PC-3 (cell line): Measurements from ENCODE around the gene LMO4. TPM values are rescaled to one million over a fixed set of nuclear protein-coding genes. Genes with fewer than 3 reads are reported as not detected.

Experiments
- ATAC-seq: fragments of 200-7000 bp; cut with Tn5 transposase; 2 replicates; pipeline ENCODE4 v1.9.1; 2020; ENCODE audit warnings: mild to moderate bottlenecking, moderate library complexity
- BruUV-seq: library from RNA; stranded (reverse); fragments of 400-500 nt; replicated peaks from 2 replicates; lab custom pipeline; 2021; lab: Mats Ljungman, UMichigan
- CTCF ChIA-PET: fragments of 300-600 bp; sonication (Branson Sonifier 250); formaldehyde crosslinking; loops from one replicate; lab custom pipeline; 2022; ENCODE audit warnings: antibody characterized with exemption; lab: Charles Lee
- POLR2A ChIA-PET: fragments of 300-600 bp; sonication (Branson Sonifier 250); formaldehyde crosslinking; loops from one replicate; lab custom pipeline; 2022; ENCODE audit warnings: antibody characterized with exemption; ENCODE audit not compliant: unreplicated experiment; lab: Charles Lee
- DNase-seq: peaks from one replicate; pipeline ENCODE4 v3.0.0-alpha.2; 2015
- H2AFZ ChIP-seq: fragments of 300-600 bp; sonication (generic); 2 replicates; pipeline ENCODE4 v1.6.0; 2016; ENCODE audit warnings: antibody characterized with exemption, low read length
- H3F3A ChIP-seq: fragments of 300-600 bp; sonication (generic); one replicate; pipeline ENCODE4 v1.6.0; 2017; ENCODE audit warnings: antibody characterized with exemption, low read length, control low read depth, mild to moderate bottlenecking; ENCODE audit not compliant: unreplicated experiment
- H3K27ac ChIP-seq: fragments of 300-600 bp; sonication (generic); 2 replicates; pipeline ENCODE4 v1.5.1; 2016; ENCODE audit warnings: mild to moderate bottlenecking, low read length
- H3K27me3 ChIP-seq: fragments of 300-600 bp; sonication (generic); 2 replicates; pipeline ENCODE4 v1.6.1; 2016; ENCODE audit warnings: low read length, mixed read lengths
- H3K36me3 ChIP-seq: fragments of 300-600 bp; sonication (generic); 2 replicates; pipeline ENCODE4 v1.6.1; 2016; ENCODE audit warnings: low read depth, mixed run types, low read length, mixed read lengths
- H3K4me1 ChIP-seq: fragments of 300-600 bp; sonication (generic); 2 replicates; pipeline ENCODE4 v1.5.1; 2016; ENCODE audit warnings: low read length; ENCODE audit not compliant: insufficient read depth
- H3K4me2 ChIP-seq: fragments of 300-600 bp; sonication (generic); 2 replicates; pipeline ENCODE4 v1.6.0; 2016; ENCODE audit warnings: low read length
- H3K4me3 ChIP-seq: fragments of 300-600 bp; sonication (generic); 2 replicates; pipeline ENCODE4 v1.5.1; 2016; ENCODE audit warnings: mild to moderate bottlenecking, low read length, mixed read lengths
- H3K79me2 ChIP-seq: fragments of 300-600 bp; sonication (generic); 2 replicates; pipeline ENCODE4 v1.6.1; 2017; ENCODE audit warnings: low read length, mixed read lengths
- H3K9ac ChIP-seq: fragments of 300-600 bp; sonication (generic); 2 replicates; pipeline ENCODE4 v1.6.0; 2016; ENCODE audit warnings: mild to moderate bottlenecking, low read length
- H3K9me2 ChIP-seq: fragments of 300-600 bp; sonication (generic); replicated peaks from 2 replicates; pipeline ENCODE4 v1.6.1; 2016; ENCODE audit warnings: mixed run types, low read length, mixed read lengths
- H3K9me3 ChIP-seq: fragments of 300-600 bp; sonication (generic); 2 replicates; pipeline ENCODE4 v1.6.1; 2016; ENCODE audit warnings: low read length, mixed read lengths
- H4K20me1 ChIP-seq: fragments of 300-600 bp; sonication (generic); 2 replicates; pipeline ENCODE4 v1.6.1; 2016; ENCODE audit warnings: low read length, mixed read lengths
- EZH2 ChIP-seq: fragments of 300-600 bp; sonication (generic); IDR thresholded peaks from one replicate; pipeline ENCODE4 v1.6.1; 2017; ENCODE audit warnings: antibody characterized with exemption, mild to moderate bottlenecking, low read length; ENCODE audit not compliant: unreplicated experiment
- EZH2phosphoT487 ChIP-seq: fragments of 300-600 bp; sonication (generic); IDR thresholded peaks from 2 replicates; pipeline ENCODE4 v1.6.1; 2018; ENCODE audit warnings: mild to moderate bottlenecking, antibody characterized with exemption, low read length, borderline replicate concordance
- intact Hi-C: fragments of 100-400 bp; cut with micrococcal nuclease; formaldehyde crosslinking; loops from 2 replicates; pipeline ENCODE4 v1.9.0; 2023
- total RNA-seq: library from RNA; depleted of rRNA; stranded (reverse); fragments of >200 nt; gene quantifications from 2 replicates; pipeline ENCODE4 v1.2.3, GENCODE V29; 2014
- TF ChIP-seq, protein P1 (sequence below): fragments of 300-600 bp; sonication (generic); conservative IDR thresholded peaks from 2 replicates; pipeline ENCODE4 v1.5.1; 2017; ENCODE audit warnings: antibody characterized with exemption, low read depth, mild to moderate bottlenecking, low read length

Gene LMO4
- total RNA-seq, 1 experiment from 2014 or later: 41.5 TPM

DNA sequence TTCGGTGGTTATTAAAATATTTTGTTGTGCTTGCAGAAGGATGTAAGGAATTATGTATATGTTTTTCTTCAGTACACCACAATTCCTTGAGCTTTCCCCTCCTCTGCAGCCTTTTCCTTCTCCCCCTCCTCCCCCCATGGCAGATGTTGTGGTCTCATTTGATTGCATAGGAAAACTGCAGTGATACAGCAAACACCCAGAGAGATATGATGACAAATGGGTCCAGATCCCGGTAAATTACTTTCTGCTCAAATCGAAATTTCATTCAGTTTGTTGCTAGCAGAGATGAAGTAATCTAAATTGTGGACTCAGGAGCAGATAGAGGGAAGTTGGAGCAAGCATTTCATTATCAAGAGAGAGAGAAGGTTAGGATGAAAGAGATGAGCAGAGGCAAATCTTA, 9.9 kb downstream of the LMO4 start:
- H4K20me1 ChIP-seq: no peaks in the 10 kb centered on the region
- intact Hi-C loops: loop anchor here (10.0 kb wide), 1 partner anchor 136 kb away; no protein-coding TSS in a partner anchor
- no peak overlapping the region for H3K9ac ChIP-seq
- no peak for TF ChIP-seq EZH2phosphoT487
- TF ChIP-seq EZH2: no peak
- TF ChIP-seq, protein P1, sequence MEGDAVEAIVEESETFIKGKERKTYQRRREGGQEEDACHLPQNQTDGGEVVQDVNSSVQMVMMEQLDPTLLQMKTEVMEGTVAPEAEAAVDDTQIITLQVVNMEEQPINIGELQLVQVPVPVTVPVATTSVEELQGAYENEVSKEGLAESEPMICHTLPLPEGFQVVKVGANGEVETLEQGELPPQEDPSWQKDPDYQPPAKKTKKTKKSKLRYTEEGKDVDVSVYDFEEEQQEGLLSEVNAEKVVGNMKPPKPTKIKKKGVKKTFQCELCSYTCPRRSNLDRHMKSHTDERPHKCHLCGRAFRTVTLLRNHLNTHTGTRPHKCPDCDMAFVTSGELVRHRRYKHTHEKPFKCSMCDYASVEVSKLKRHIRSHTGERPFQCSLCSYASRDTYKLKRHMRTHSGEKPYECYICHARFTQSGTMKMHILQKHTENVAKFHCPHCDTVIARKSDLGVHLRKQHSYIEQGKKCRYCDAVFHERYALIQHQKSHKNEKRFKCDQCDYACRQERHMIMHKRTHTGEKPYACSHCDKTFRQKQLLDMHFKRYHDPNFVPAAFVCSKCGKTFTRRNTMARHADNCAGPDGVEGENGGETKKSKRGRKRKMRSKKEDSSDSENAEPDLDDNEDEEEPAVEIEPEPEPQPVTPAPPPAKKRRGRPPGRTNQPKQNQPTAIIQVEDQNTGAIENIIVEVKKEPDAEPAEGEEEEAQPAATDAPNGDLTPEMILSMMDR: no peak
- peaks cover 48% of the 10 kb centered on the region for H3K79me2 ChIP-seq
- H3K36me3 ChIP-seq: peaks cover 33% of the 10 kb centered on the region
- DNase-seq: no peak
- ChIA-PET POLR2A (no interaction called here), CTCF (no interaction called here)
- no peak overlapping the region for H3K4me3 ChIP-seq
- no peak overlapping the region for H3K27ac ChIP-seq
- H2AFZ ChIP-seq: no peak overlapping the region
- H3F3A ChIP-seq: no peaks in the 10 kb centered on the region
- BruUV-seq: no TSS peak
- H3K27me3 ChIP-seq: no peaks in the 10 kb centered on the region
- H3K4me1 ChIP-seq: peaks cover 16% of the 10 kb centered on the region
- H3K9me3 ChIP-seq: no peaks in the 10 kb centered on the region
- ATAC-seq: no peak
- H3K4me2 ChIP-seq: no peak overlapping the region
- no peaks in the 10 kb centered on the region for H3K9me2 ChIP-seq

DNA sequence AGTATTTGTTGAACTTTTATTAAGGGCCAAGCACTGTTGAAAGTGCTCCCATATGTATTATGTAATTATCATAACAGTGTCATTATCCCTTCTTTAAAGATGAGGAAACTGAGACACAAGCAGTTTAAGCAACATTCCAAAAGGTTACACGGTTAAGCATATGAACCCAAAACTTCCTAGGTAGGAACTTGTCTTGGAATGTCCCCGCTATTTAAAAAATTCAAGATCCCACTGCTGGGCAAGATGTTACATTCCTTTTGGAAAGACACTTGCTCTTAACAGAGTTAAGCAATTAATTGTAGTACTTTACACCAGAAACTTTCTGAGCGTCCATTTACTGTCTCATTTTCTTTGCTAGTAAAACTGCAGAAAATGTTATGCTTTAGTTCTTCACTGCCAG, 15.6 kb downstream of the LMO4 start:
- TF ChIP-seq, protein P1: no peak
- TF ChIP-seq EZH2 (no peak), EZH2phosphoT487 (no peak)
- Histone ChIP-seq H3K9me3 (no peaks in the 10 kb centered on the region), H4K20me1 (no peaks in the 10 kb centered on the region), H3K36me3 (peaks cover 31% of the 10 kb centered on the region), H3K27me3 (no peaks in the 10 kb centered on the region), H2AFZ (no peak overlapping the region), H3K9ac (no peak overlapping the region), H3K4me1 (no peaks in the 10 kb centered on the region), H3K4me2 (no peak overlapping the region), H3K4me3 (no peak overlapping the region), H3K79me2 (no peaks in the 10 kb centered on the region), H3K27ac (no peak overlapping the region), H3K9me2 (no peaks in the 10 kb centered on the region), H3F3A (no peaks in the 10 kb centered on the region)
- ChIA-PET CTCF (no interaction called here), POLR2A (no interaction called here)
- DNase-seq (no peak), ATAC-seq (no peak)
- intact Hi-C loops: no loop called here
- no TSS peak for BruUV-seq

DNA sequence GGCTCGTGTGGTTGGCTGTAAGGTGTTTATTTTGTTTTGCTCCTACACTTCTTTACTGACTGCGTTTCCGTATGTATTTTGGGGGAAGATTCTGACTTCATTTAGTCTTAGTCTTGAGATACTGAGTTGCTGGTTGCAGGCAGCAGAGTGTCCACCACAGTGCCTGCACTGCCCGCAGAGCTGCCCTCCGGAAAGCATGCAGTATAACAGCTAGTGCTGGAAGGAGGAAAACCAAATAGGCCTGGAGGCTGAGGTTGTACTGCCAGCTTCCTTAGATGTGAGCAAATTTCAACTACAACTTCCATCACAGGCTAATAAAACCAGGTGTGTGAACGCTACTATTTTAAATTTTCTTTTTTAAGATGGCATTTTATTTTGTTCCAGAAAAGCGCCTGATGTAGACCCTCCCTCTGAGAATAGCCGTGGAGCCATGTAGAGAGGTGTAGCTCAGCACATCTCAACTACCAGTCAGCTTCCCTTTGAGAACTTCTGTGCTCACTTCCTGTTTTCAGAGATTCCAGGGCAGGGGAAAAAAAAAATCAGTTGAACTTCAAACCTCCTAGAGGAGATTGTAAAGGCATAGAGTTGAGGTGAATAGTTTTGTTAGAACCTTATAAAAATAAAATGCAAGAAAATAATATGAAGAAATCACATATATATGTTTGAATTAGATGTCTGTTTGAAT, 17.6 kb downstream of the LMO4 start:
- Histone ChIP-seq H3K36me3 (peaks cover 12% of the 10 kb centered on the region; the same call in 1 of the 2 replicates), H3K9ac (no peak overlapping the region), H3K9me2 (no peaks in the 10 kb centered on the region), H3K27ac (no peak overlapping the region), H3K79me2 (no peaks in the 10 kb centered on the region), H3K4me3 (no peak overlapping the region), H4K20me1 (no peaks in the 10 kb centered on the region), H3F3A (no peaks in the 10 kb centered on the region), H2AFZ (no peak overlapping the region), H3K4me2 (no peak overlapping the region), H3K4me1 (no peaks in the 10 kb centered on the region), H3K27me3 (no peaks in the 10 kb centered on the region), H3K9me3 (no peaks in the 10 kb centered on the region)
- DNase-seq (no peak), ATAC-seq (no peak)
- TF ChIP-seq, protein P1: no peak
- TF ChIP-seq EZH2phosphoT487: no peak
- TF ChIP-seq EZH2: no peak
- intact Hi-C loops: no loop called here
- BruUV-seq: no TSS peak
- ChIA-PET CTCF (no interaction called here), POLR2A (interaction anchor here (0.7 kb wide), 1 partner anchor 16 kb away, joined by 8 read pairs; no protein-coding TSS in a partner anchor)
